ENCODE measurements around the gene XBP1.
"Not testable (repeated sequence)": the region's sequence is repeated elsewhere in the genome, so short reads cannot be mapped to it uniquely, and the experiment has no call there.

The XBP1 gene

GRCh38 chr22:28800308-28801041, at the start of gene XBP1:
TSS of gene XBP1 (minus strand) at chr22:28800569.
- DNase-seq (ENCODE audit: low spot score), result peak; percentile 97
- TF ChIP-seq CTCF (IDR thresholded peaks at IDR 0.05; ENCODE audit: borderline replicate concordance, control extremely low read depth, extremely low read depth, insufficient read depth, missing control alignments), result no peak
- in situ Hi-C loops (cut with MboI; ENCODE audit: low sequenced_read_pairs, unreplicated experiment), result loop anchor here (25.0 kb wide), 1 partner anchor 913 kb away; no protein-coding TSS in a partner anchor

GRCh38 chr22:28846994-28847393, 46.6 kb upstream of the XBP1 start:
- no peak for DNase-seq (ENCODE audit: low spot score)
- in situ Hi-C loops (cut with MboI; ENCODE audit: low sequenced_read_pairs, unreplicated experiment), result loop anchor here (25.0 kb wide), 1 partner anchor 810 kb away; no protein-coding TSS in a partner anchor

DNA sequence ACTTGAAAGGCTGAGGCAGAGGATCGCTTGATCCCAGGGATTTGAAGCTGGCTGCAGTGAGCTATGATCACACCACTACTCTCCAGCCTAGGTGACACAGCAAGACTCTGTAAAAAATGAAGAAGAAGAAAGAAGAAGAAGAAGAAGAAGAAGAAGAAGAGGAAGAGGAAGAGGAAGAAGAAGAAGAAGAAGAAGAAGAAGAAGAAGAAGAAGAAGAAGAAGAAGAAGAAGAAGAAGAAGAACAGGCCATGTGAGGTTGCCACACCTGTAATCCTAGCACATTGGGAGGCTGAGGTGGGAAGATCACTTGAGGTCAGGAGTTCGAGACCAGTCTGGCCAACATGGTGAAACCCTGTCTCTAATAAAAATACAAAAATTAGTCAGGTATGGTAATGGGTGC, 43.9 kb upstream of the XBP1 start:
- in situ Hi-C loops (cut with MboI; ENCODE audit: low sequenced_read_pairs, unreplicated experiment), result loop anchor here (25.0 kb wide), 1 partner anchor 807 kb away; no protein-coding TSS in a partner anchor

More at GRCh38 chr22:28846994-28847393, 46.6 kb upstream of the XBP1 start:
- TF ChIP-seq CTCF (IDR thresholded peaks at IDR 0.05; ENCODE audit: borderline replicate concordance, control extremely low read depth, extremely low read depth, insufficient read depth, missing control alignments), result no peak

GRCh38 chr22:28843633-28844032, 43.3 kb upstream of the XBP1 start:
- in situ Hi-C loops (cut with MboI; ENCODE audit: low sequenced_read_pairs, unreplicated experiment), result loop anchor here (25.0 kb wide), 1 partner anchor 806 kb away; no protein-coding TSS in a partner anchor
- no peak for TF ChIP-seq CTCF (IDR thresholded peaks at IDR 0.05; ENCODE audit: borderline replicate concordance, control extremely low read depth, extremely low read depth, insufficient read depth, missing control alignments)
- no peak for DNase-seq (ENCODE audit: low spot score)

More for the DNA sequence above, 43.9 kb upstream of the XBP1 start:
- not testable (repeated sequence) for DNase-seq (ENCODE audit: low spot score)

DNA sequence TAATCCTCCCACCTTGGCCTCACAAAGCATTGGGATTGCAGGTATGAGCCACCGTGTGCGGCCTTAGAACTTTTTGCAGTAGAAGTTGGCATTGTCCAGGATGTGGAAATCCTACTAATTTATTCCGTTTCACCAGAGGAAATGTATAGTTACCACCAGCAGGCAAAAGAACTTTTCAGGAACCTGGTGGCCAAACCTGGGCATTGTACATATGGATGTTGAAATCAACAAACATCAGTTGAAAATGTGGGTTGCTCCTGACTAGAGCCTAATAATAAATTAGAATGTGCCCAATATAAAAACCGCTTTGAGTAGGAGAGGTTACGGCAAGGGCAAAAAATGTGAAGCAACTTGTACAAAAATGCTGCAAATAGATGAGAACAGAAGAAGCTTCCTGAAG, 40.7 kb upstream of the XBP1 start:
- in situ Hi-C loops (cut with MboI; ENCODE audit: low sequenced_read_pairs, unreplicated experiment), result loop anchor here (25.0 kb wide), 1 partner anchor 804 kb away; no protein-coding TSS in a partner anchor
- TF ChIP-seq CTCF (IDR thresholded peaks at IDR 0.05; ENCODE audit: borderline replicate concordance, control extremely low read depth, extremely low read depth, insufficient read depth, missing control alignments), result no peak
- DNase-seq (ENCODE audit: low spot score), result no peak

- no peak for TF ChIP-seq CTCF (IDR thresholded peaks at IDR 0.05; ENCODE audit: borderline replicate concordance, control extremely low read depth, extremely low read depth, insufficient read depth, missing control alignments)
- in situ Hi-C loops (cut with MboI; ENCODE audit: low sequenced_read_pairs, unreplicated experiment), result loop anchor here (25.0 kb wide), 1 partner anchor 802 kb away; no protein-coding TSS in a partner anchor
These were observed 38.6 kb upstream of the XBP1 start for GRCh38 chr22:28838971-28839370.

DNA sequence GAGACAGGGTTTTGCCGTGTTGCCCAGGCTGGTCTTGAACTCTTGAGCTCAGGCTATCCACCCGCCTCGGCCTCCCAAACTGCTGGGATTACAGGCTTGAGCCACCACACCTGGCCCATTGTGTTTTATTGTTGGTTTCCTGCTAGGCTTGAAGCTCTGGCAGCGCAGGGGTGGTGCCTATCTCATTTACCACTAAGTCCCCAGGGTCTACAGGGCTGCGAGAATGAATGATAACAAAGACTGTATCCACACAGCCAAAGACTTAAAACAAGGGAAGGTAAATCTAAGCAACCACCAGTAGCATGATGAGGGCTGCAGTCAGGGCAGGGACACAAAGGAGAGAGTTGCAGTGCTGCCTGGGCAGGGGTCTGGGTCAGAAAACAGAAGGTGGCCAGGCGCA, 37.3 kb upstream of the XBP1 start:
- no peak for TF ChIP-seq CTCF (IDR thresholded peaks at IDR 0.05; ENCODE audit: borderline replicate concordance, control extremely low read depth, extremely low read depth, insufficient read depth, missing control alignments)
- in situ Hi-C loops (cut with MboI; ENCODE audit: low sequenced_read_pairs, unreplicated experiment), result loop anchor here (25.0 kb wide), 1 partner anchor 800 kb away; no protein-coding TSS in a partner anchor

More at GRCh38 chr22:28838971-28839370, 38.6 kb upstream of the XBP1 start:
- no peak for DNase-seq (ENCODE audit: low spot score)

More for the DNA sequence above, 37.3 kb upstream of the XBP1 start:
- DNase-seq (ENCODE audit: low spot score), result no peak
